Neural crest cell (in vitro differentiated cells): ENCODE results near the gene SRP72. TPM values are rescaled to one million over a fixed set of nuclear protein-coding genes. Genes with fewer than 3 reads are reported as not detected.
"Not testable (repeated sequence)": the region's sequence is repeated elsewhere in the genome, so short reads cannot be mapped to it uniquely, and the experiment has no call there.

Experiments used
- DNase-seq: peaks from one replicate; pipeline ENCODE4 v3.0.0; 2021; ENCODE audit warnings: low read depth, mixed read lengths, low spot score
- H3K27ac Mint-ChIP-seq: one replicate; pipeline ENCODE4 v1.8.0; 2021; ENCODE audit warnings: mild to moderate bottlenecking, mixed read lengths; ENCODE audit not compliant: unreplicated experiment
- H3K27me3 Mint-ChIP-seq: 2 replicates; pipeline ENCODE4 v1.8.0; 2021; ENCODE audit warnings: low read depth, mild to moderate bottlenecking, mixed read lengths
- H3K36me3 Mint-ChIP-seq: 2 replicates; pipeline ENCODE4 v1.8.0; 2021; ENCODE audit warnings: low read depth, mild to moderate bottlenecking, mixed read lengths
- H3K4me1 Mint-ChIP-seq: 2 replicates; pipeline ENCODE4 v1.8.0; 2021; ENCODE audit warnings: mixed read lengths
- H3K4me3 Mint-ChIP-seq: one replicate; pipeline ENCODE4 v1.8.0; 2021; ENCODE audit warnings: mild to moderate bottlenecking, mixed read lengths
- H3K9me3 Mint-ChIP-seq: 2 replicates; pipeline ENCODE4 v1.8.0; 2021; ENCODE audit warnings: mixed read lengths
- total RNA-seq: library from RNA; stranded (reverse); gene quantifications from 2 replicates; pipeline ENCODE4 v1.2.1, GENCODE V29; 2021
- TF ChIP-seq, protein P1 (sequence below): fragments of 200-600 bp; sonication (generic); conservative IDR thresholded peaks from 2 replicates; pipeline ENCODE4 v1.5.0; 2021; ENCODE audit warnings: antibody characterized with exemption, mild to moderate bottlenecking

The SRP72 gene
- total RNA-seq, 1 donor from 2014 or later: 172 TPM

DNA sequence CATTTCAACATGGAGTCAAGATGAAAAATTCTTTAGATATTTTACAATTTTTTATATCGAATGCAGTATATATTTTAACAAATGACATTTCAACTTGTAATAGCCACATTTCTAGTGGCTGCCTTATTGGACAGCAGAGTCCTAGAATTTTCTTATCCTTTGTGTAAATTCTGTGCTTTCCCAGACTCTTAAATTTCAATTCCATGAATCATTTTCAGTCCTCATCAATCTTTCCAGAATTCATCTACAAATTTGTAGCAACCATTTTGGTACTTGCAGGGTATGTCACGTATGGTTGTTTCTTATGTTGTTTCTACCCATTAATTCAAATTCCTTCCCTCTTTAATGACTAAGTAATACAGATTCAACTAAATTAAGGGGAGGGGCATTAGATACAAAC lies 28.7 kb upstream of the SRP72 start:
- Mint-ChIP-seq H3K4me1 (peaks cover 57% of the 10 kb centered on the region), H3K9me3 (no peaks in the 10 kb centered on the region), H3K4me3 (peak overlapping the region; percentile 56), H3K27ac (no peak overlapping the region), H3K27me3 (no peaks in the 10 kb centered on the region), H3K36me3 (peaks cover 6% of the 10 kb centered on the region)
- no peak for DNase-seq
- TF ChIP-seq, protein P1, sequence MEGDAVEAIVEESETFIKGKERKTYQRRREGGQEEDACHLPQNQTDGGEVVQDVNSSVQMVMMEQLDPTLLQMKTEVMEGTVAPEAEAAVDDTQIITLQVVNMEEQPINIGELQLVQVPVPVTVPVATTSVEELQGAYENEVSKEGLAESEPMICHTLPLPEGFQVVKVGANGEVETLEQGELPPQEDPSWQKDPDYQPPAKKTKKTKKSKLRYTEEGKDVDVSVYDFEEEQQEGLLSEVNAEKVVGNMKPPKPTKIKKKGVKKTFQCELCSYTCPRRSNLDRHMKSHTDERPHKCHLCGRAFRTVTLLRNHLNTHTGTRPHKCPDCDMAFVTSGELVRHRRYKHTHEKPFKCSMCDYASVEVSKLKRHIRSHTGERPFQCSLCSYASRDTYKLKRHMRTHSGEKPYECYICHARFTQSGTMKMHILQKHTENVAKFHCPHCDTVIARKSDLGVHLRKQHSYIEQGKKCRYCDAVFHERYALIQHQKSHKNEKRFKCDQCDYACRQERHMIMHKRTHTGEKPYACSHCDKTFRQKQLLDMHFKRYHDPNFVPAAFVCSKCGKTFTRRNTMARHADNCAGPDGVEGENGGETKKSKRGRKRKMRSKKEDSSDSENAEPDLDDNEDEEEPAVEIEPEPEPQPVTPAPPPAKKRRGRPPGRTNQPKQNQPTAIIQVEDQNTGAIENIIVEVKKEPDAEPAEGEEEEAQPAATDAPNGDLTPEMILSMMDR: no peak

DNA sequence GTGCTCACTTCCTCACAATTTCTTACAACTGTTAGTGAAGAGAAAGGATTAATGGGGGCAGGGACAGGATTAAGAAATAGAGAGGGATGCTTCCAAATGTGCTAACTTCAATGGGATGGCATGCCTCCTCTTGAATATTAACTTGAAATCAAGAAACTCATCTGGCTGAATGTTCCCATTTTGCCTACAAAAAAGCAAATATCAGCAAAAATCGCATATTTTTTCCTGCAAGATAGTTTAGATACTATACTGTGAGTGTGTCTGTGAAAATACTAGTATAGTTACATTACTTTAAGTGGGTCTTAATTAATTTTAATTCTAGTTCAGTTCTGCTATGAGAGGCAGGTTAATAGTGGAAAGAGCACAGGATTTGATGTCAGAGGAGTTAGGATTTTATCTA lies 26.4 kb upstream of the SRP72 start:
- Mint-ChIP-seq H3K27me3 (no peaks in the 10 kb centered on the region), H3K4me1 (peaks cover 46% of the 10 kb centered on the region), H3K27ac (no peak overlapping the region), H3K36me3 (peaks cover 6% of the 10 kb centered on the region), H3K9me3 (no peaks in the 10 kb centered on the region), H3K4me3 (peak overlapping the region; percentile 25)
- TF ChIP-seq, protein P1: no peak
- no peak for DNase-seq

DNA sequence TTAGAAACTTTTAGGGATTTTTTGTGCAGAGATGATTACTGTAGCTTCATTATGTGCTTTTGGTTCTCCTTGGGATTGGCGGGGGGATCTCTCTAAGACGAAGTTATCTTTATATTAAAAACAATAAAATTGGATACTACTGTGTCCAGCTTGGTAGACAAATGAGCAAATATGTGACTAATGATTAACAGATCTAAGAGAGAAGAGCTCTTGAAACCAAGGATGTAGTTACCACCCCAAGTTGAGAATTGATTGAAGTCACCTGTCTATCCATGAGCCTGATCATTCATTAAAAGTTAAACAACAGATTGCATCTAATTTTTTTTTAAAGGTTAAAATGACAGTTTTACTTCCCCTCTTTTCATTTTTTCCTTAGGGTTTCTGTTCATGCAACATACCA lies 22.7 kb upstream of the SRP72 start:
- H3K27me3 Mint-ChIP-seq: no peaks in the 10 kb centered on the region
- H3K27ac Mint-ChIP-seq: no peak overlapping the region
- H3K4me3 Mint-ChIP-seq: no peak overlapping the region
- peaks cover 17% of the 10 kb centered on the region for H3K36me3 Mint-ChIP-seq
- TF ChIP-seq, protein P1: no peak
- H3K4me1 Mint-ChIP-seq: peaks cover 23% of the 10 kb centered on the region
- no peak for DNase-seq
- H3K9me3 Mint-ChIP-seq: no peaks in the 10 kb centered on the region

DNA sequence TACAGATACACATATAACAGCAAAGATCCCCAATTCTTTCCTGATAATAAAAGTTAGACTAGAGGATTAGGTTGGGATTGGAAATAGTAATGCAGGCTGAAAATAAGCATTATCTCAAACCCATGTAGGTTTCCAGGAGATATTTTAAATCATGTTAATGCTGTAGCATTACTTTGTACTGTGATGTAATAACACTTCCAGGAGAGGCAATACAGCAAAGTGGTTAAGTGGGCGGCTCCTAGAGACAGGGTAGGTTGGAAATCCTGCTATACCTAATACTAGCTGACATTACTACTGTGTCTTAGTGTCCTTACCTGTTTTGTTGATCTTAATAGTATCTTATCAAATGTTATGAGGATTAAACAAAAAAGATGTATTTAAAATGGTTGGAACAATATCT lies 21.7 kb upstream of the SRP72 start:
- Mint-ChIP-seq H3K27me3 (no peaks in the 10 kb centered on the region), H3K36me3 (peaks cover 22% of the 10 kb centered on the region), H3K4me3 (no peak overlapping the region), H3K4me1 (peaks cover 13% of the 10 kb centered on the region), H3K27ac (no peak overlapping the region), H3K9me3 (no peaks in the 10 kb centered on the region)
- TF ChIP-seq, protein P1: no peak
- no peak for DNase-seq

DNA sequence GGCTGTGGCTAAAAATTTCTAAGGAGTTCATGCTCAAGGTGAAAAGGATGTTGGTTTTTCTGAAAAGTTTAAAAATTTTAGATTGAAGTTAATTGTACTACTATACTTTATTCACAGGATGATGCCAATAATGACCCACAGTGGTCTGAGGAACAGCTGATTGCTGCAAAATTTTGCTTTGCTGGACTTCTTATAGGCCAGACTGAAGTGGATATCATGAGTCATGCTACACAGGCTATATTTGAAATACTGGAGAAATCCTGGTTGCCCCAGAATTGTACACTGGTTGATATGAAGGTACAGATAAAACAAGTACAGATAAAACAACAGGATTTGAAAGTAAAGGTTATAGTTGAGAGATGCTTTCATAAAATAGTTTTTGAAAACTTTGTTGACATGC lies 19.1 kb upstream of the SRP72 start:
- Mint-ChIP-seq H3K36me3 (peaks cover 28% of the 10 kb centered on the region), H3K27ac (no peak overlapping the region)
- TF ChIP-seq, protein P1: no peak

DNA sequence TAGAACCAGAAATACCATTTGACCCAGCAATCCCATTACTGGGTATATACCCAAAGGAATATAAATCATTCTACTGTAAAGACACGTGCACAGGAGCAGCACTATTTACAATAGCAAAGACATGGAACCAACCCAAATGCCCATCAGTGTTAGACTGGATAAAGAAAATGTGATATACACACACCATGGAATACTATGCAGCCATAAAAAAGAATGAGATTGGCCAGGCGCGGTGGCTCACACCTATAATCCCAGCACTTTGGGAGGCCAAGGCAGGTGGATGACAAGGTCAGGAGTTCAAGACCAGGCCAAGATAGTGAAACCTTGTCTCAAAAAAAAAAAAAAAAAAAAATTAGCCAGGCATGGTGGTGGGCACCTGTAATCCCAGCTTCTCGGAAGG lies 17.9 kb upstream of the SRP72 start:
- H3K4me1 Mint-ChIP-seq, H3K27ac Mint-ChIP-seq, H3K27me3 Mint-ChIP-seq, DNase-seq, H3K9me3 Mint-ChIP-seq, H3K4me3 Mint-ChIP-seq: not testable (repeated sequence)
- H3K36me3 Mint-ChIP-seq: peaks cover 32% of the 10 kb centered on the region

More for the DNA sequence above, 19.1 kb upstream of the SRP72 start:
- Mint-ChIP-seq H3K4me3 (no peak overlapping the region), H3K27me3 (no peaks in the 10 kb centered on the region), H3K9me3 (no peaks in the 10 kb centered on the region), H3K4me1 (no peaks in the 10 kb centered on the region)
- DNase-seq: no peak
